Keratinocyte (primary cell): ENCODE measurements around the gene PTPRD. TPM values are rescaled to one million over a fixed set of nuclear protein-coding genes. Genes with fewer than 3 reads are reported as not detected.

Experiments used
- DNase-seq: peaks from one replicate; pipeline ENCODE4 v3.0.0-alpha.2; 2011; ENCODE audit warnings: low read depth, missing footprints, low spot score
- FAIRE-seq: peaks from 2 replicates; lab custom pipeline; 2011; peaks lifted over from hg19 to GRCh38; lab: Jason Lieb, UNC
- H2AFZ ChIP-seq: 2 replicates; pipeline ENCODE4 v1.6.0; 2012; ENCODE audit warnings: low read length, control low read depth, inconsistent platforms; ENCODE audit not compliant: control insufficient read depth
- H3K27ac ChIP-seq: 2 replicates; pipeline ENCODE4 v1.5.1; 2011; ENCODE audit warnings: low read length; ENCODE audit not compliant: control insufficient read depth, insufficient read depth
- H3K27me3 ChIP-seq: 3 replicates; pipeline ENCODE4 v1.6.0; 2011; ENCODE audit warnings: low read length; ENCODE audit not compliant: control insufficient read depth, insufficient read depth; ENCODE audit errors: extremely low read depth
- H3K36me3 ChIP-seq, 2 experiments: 2 replicates in 1 of 2; 3 replicates in 1 of 2; pipeline ENCODE4 v1.5.1; 2011; ENCODE audit warnings: low read length in 2 of 2, mild to moderate bottlenecking in 1 of 2; ENCODE audit not compliant: control insufficient read depth in 2 of 2, insufficient read depth in 2 of 2; ENCODE audit errors: extremely low read depth in 1 of 2
- H3K4me1 ChIP-seq: 3 replicates; pipeline ENCODE4 v1.5.1; 2011; ENCODE audit warnings: low read length; ENCODE audit not compliant: control insufficient read depth, insufficient read depth; ENCODE audit errors: extremely low read depth
- H3K4me2 ChIP-seq: 3 replicates; pipeline ENCODE4 v1.6.0; 2011; ENCODE audit warnings: low read depth, low read length; ENCODE audit not compliant: control insufficient read depth, insufficient read depth; ENCODE audit errors: extremely low read depth
- H3K4me3 ChIP-seq, 3 experiments: fragments of 200-600 bp in 1 of 3; sonication (generic) in 1 of 3; 2 replicates in 2 of 3; 3 replicates in 1 of 3; pipeline ENCODE4 v1.5.1; 2011 to 2016; ENCODE audit warnings: low read length in 3 of 3, mild to moderate bottlenecking in 3 of 3, control low read depth in 2 of 3, inconsistent platforms in 1 of 3, low read depth in 1 of 3, mixed read lengths in 1 of 3, mixed run types in 1 of 3, moderate library complexity in 1 of 3; ENCODE audit not compliant: control insufficient read depth in 2 of 3, insufficient read depth in 2 of 3; ENCODE audit errors: extremely low read depth in 1 of 3
- H3K79me2 ChIP-seq: 2 replicates; pipeline ENCODE4 v1.6.0; 2012; ENCODE audit warnings: low read length; ENCODE audit not compliant: control insufficient read depth, insufficient read depth
- H3K9ac ChIP-seq: 3 replicates; pipeline ENCODE4 v1.6.0; 2011; ENCODE audit warnings: low read length; ENCODE audit not compliant: control insufficient read depth, insufficient read depth; ENCODE audit errors: extremely low read depth
- H3K9me1 ChIP-seq: 3 replicates; pipeline ENCODE4 v1.6.0; 2011; ENCODE audit warnings: low read length; ENCODE audit not compliant: control insufficient read depth, insufficient read depth; ENCODE audit errors: extremely low read depth
- H3K9me3 ChIP-seq: 2 replicates; pipeline ENCODE4 v1.5.1; 2012; ENCODE audit warnings: low read depth, low read length; ENCODE audit not compliant: control insufficient read depth
- H4K20me1 ChIP-seq: 3 replicates; pipeline ENCODE4 v1.6.0; 2011; ENCODE audit warnings: low read length; ENCODE audit not compliant: control insufficient read depth, insufficient read depth; ENCODE audit errors: extremely low read depth
- CTCF ChIP-seq, 3 experiments: IDR thresholded peaks in 1 of 3; conservative IDR thresholded peaks in 1 of 3; optimal IDR thresholded peaks in 1 of 3; 2 replicates in 2 of 3; 3 replicates in 1 of 3; pipeline versions ENCODE3 to v1.5.1; 2011; ENCODE audit warnings: low read length in 3 of 3, mild to moderate bottlenecking in 3 of 3, moderate library complexity in 2 of 3, control low read depth in 1 of 3, inconsistent platforms in 1 of 3; ENCODE audit not compliant: insufficient read depth in 2 of 3; ENCODE audit errors: extremely low read depth in 1 of 3
- EZH2 ChIP-seq: IDR thresholded peaks from one replicate; pipeline ENCODE4 v1.6.1; 2012; ENCODE audit warnings: inconsistent platforms, mild to moderate bottlenecking, low read length, moderate library complexity
- dilution Hi-C: fragments of 300-500 bp; cut with MboI; formaldehyde crosslinking; loops from one replicate; pipeline ENCODE4 v1.7.0; 2020; ENCODE audit warnings: low sequenced_read_pairs; ENCODE audit not compliant: extremely low pct_ligation_motif_present
- polyA plus RNA-seq, 5 experiments: library from polyadenylated mRNA; depleted of rRNA in 3 of 5; stranded (reverse) in 3 of 5; stranded (forward) in 1 of 5; unstranded in 1 of 5; fragments of >200 nt; gene quantifications; 1 replicate in 1 of 5; 2 replicates in 3 of 5; 3 replicates in 1 of 5; pipeline versions ENCODE4 v1.2.1 to v1.2.3, GENCODE V29; 2011 to 2012; ENCODE audit warnings: missing spikeins in 2 of 5, low read depth in 1 of 5, low replicate concordance in 1 of 5

Gene PTPRD
- polyA plus RNA-seq, 1 donor (not counting 4 experiments of a cell fraction or from before 2014, with no cell fraction given), result 0.10 TPM

- H3K9me1 ChIP-seq, result no peaks in the 10 kb centered on the region
- no peaks in the 10 kb centered on the region for H3K9me3 ChIP-seq
- H4K20me1 ChIP-seq, result no peaks in the 10 kb centered on the region
- H3K79me2 ChIP-seq, result no peaks in the 10 kb centered on the region
- no peak overlapping the region for H3K4me3 ChIP-seq
- TF ChIP-seq CTCF (optimal IDR thresholded peaks at IDR 0.05 in 1 of 3, IDR thresholded peaks at IDR 0.05 in 1 of 3, conservative IDR thresholded peaks at IDR 0.05 in 1 of 3; ENCODE audit: extremely low read depth in 1 of 3, insufficient read depth in 2 of 3, low read length in 3 of 3) (no peak), EZH2 (no peak)
- FAIRE-seq (no peak), DNase-seq (no peak)
- no peaks in the 10 kb centered on the region for H3K27me3 ChIP-seq
- no peak overlapping the region for H3K9ac ChIP-seq
- no peak overlapping the region for H3K27ac ChIP-seq
- no peaks in the 10 kb centered on the region for H3K36me3 ChIP-seq
- H3K4me1 ChIP-seq, result no peaks in the 10 kb centered on the region
- no peak overlapping the region for H3K4me2 ChIP-seq
- dilution Hi-C loops, result no loop called here
- no peak overlapping the region for H2AFZ ChIP-seq
These were observed 2230.5 kb downstream of the PTPRD start for GRCh38 chr9:8382266-8382665.

- H4K20me1 ChIP-seq, result no peaks in the 10 kb centered on the region
- dilution Hi-C loops, result no loop called here
- H2AFZ ChIP-seq, result no peak overlapping the region
- no peaks in the 10 kb centered on the region for H3K4me1 ChIP-seq
- FAIRE-seq, result no peak
- TF ChIP-seq EZH2, result no peak
- no peak overlapping the region for H3K9ac ChIP-seq
- no peak overlapping the region for H3K4me3 ChIP-seq
- H3K9me3 ChIP-seq, result no peaks in the 10 kb centered on the region
- no peak overlapping the region for H3K4me2 ChIP-seq
- no peak for DNase-seq
- no peaks in the 10 kb centered on the region for H3K9me1 ChIP-seq
- no peaks in the 10 kb centered on the region for H3K27me3 ChIP-seq
- H3K36me3 ChIP-seq, result no peaks in the 10 kb centered on the region
- no peak overlapping the region for H3K27ac ChIP-seq
- H3K79me2 ChIP-seq, result no peaks in the 10 kb centered on the region
These were observed 2231.2 kb downstream of the PTPRD start for GRCh38 chr9:8381601-8382000.

GRCh38 chr9:8374471-8374870 is 2238.3 kb downstream of the PTPRD start:
- no peak for TF ChIP-seq CTCF (optimal IDR thresholded peaks at IDR 0.05 in 1 of 3, IDR thresholded peaks at IDR 0.05 in 1 of 3, conservative IDR thresholded peaks at IDR 0.05 in 1 of 3; ENCODE audit: extremely low read depth in 1 of 3, insufficient read depth in 2 of 3, low read length in 3 of 3)
- no peak for TF ChIP-seq EZH2
- H3K4me1 ChIP-seq, result no peaks in the 10 kb centered on the region
- no peak overlapping the region for H3K4me3 ChIP-seq
- FAIRE-seq (no peak), DNase-seq (no peak)
- dilution Hi-C loops, result no loop called here
- H3K9me1 ChIP-seq, result no peaks in the 10 kb centered on the region
- H3K9me3 ChIP-seq, result no peaks in the 10 kb centered on the region
- H3K4me2 ChIP-seq, result no peak overlapping the region
- no peaks in the 10 kb centered on the region for H3K27me3 ChIP-seq
- no peaks in the 10 kb centered on the region for H4K20me1 ChIP-seq
- H3K9ac ChIP-seq, result no peak overlapping the region
- H3K36me3 ChIP-seq, result no peaks in the 10 kb centered on the region
- no peak overlapping the region for H2AFZ ChIP-seq
- H3K79me2 ChIP-seq, result no peaks in the 10 kb centered on the region
- H3K27ac ChIP-seq, result no peak overlapping the region
